Liver (tissue), 3 donors: ENCODE measurements around the gene PUS3.

Experiments
- CTCF ChIP-seq: fragments of 150-350 bp; IDR thresholded peaks from 2 replicates; pipeline ENCODE4 v1.5.1; 2017; ENCODE audit warnings: improper control_type of control experiment, low read depth, low read length; ENCODE audit not compliant: missing input control
- HNF4A ChIP-seq, 2 donors: conservative IDR thresholded peaks; 2 replicates each; pipeline ENCODE4 v1.6.1; 2016; ENCODE audit warnings: antibody characterized with exemption in 2 of 2, mild to moderate bottlenecking in 2 of 2
- JUND ChIP-seq, 2 donors: IDR thresholded peaks; 2 replicates each; pipeline ENCODE4 v1.6.1; 2016; ENCODE audit warnings: antibody characterized with exemption in 2 of 2
- REST ChIP-seq: IDR thresholded peaks from 2 replicates; pipeline ENCODE4 v1.6.1; 2016; ENCODE audit warnings: antibody characterized with exemption, mild to moderate bottlenecking
- TAF1 ChIP-seq: conservative IDR thresholded peaks from 2 replicates; pipeline ENCODE4 v1.6.1; 2016; ENCODE audit warnings: antibody characterized with exemption, mild to moderate bottlenecking
- YY1 ChIP-seq: IDR thresholded peaks from 2 replicates; pipeline ENCODE4 v1.6.1; 2016; ENCODE audit warnings: antibody characterized with exemption, mild to moderate bottlenecking
- donor health status: healthy.
- donor health status: healthy.

- TF ChIP-seq REST (no peak), CTCF (no peak), JUND (IDR thresholded peaks at IDR 0.05) (no peak), TAF1 (no peak), HNF4A (conservative IDR thresholded peaks at IDR 0.05) (no peak), YY1 (no peak)
Measured at GRCh38 chr11:125932301-125932700, 29.3 kb upstream of the PUS3 start.
